Activated naive CD4-positive, alpha-beta T cell treated with anti-CD3 and anti-CD28 coated beads, Interleukin-2, amount 50 U/mL, for 72 hours (primary cell): ENCODE results near the gene OR2AT4. TPM values are rescaled to one million over a fixed set of nuclear protein-coding genes. Genes with fewer than 3 reads are reported as not detected.
A peak's percentile ranks its signal among the peaks of the same experiment; 100 is the strongest.
"Not testable (repeated sequence)": the region's sequence is repeated elsewhere in the genome, so short reads cannot be mapped to it uniquely, and the experiment has no call there.

Experiments used
- ATAC-seq, 2 donors: fragments of 150-1000 bp; cut with Tn5 transposase; 2 replicates each; pipeline ENCODE4 v1.10.0; 2021; ENCODE audit warnings: mild to moderate bottlenecking in 2 of 2, moderate library complexity in 2 of 2
- DNase-seq, 2 donors: peaks; one replicate each; pipeline ENCODE4 v3.0.0; 2021 to 2022; ENCODE audit warnings: low spot score in 2 of 2
- H3K27ac Mint-ChIP-seq, 2 donors: one replicate each; pipeline ENCODE4 v1.8.0; 2022; ENCODE audit warnings: mild to moderate bottlenecking in 2 of 2, mixed read lengths in 2 of 2
- H3K36me3 Mint-ChIP-seq, 2 donors: one replicate each; pipeline ENCODE4 v1.8.0; 2022; ENCODE audit warnings: mixed read lengths in 2 of 2
- H3K9me3 Mint-ChIP-seq, 2 donors: one replicate each; pipeline ENCODE4 v1.8.0; 2022; ENCODE audit warnings: mixed read lengths in 2 of 2
- total RNA-seq, 2 donors: library from RNA; stranded (reverse); gene quantifications; one replicate each; pipeline ENCODE4 v1.2.3, GENCODE V29; 2022

OR2AT4 gene
- total RNA-seq, 2 donors from 2014 or later = not detected

GRCh38 chr11:75050516-75050915 lies 46.2 kb downstream of the OR2AT4 start:
- peaks cover 11 to 14% of the 10 kb centered on the region in 2 donors for H3K9me3 Mint-ChIP-seq

DNA sequence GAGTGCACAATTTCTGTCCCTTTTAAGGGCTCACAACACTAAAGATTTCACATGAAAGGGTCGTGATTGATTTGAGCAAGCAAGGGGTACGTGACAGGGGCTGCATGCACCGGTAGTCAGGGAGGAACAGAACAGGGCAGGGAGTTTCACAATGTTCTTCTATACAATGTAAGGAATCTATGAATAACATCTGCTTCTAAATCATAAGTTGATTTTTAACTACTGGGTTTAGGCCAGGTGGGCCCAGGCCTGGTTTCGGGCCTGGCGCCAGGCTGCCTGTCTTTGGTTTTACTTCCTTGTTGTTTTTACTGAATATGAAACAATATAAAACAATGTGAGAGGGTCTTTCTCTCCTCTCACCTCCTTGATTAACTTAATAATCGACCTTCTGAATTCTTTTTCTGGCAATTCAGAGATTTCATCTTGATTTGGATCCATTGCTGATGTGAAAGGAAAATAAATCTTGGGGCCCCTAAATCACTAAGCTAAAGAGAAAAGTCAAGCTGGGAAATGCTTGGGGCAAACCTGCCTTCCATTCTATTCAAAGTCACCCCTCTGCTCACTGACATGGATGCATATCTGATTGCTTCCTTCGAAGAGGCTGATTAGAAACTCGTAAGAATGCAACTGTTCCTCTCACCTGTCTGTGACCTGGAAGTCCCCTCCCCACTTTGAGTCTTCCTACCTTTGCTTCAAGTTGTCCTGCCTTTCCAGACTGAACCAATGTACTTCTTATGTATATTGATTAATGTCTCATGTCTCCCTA lies 47.0 kb downstream of the OR2AT4 start:
- H3K36me3 Mint-ChIP-seq, ATAC-seq, DNase-seq, H3K27ac Mint-ChIP-seq: not testable (repeated sequence)
- H3K9me3 Mint-ChIP-seq = peaks cover 11 to 14% of the 10 kb centered on the region in 2 donors

More at GRCh38 chr11:75050516-75050915, 46.2 kb downstream of the OR2AT4 start:
- Mint-ChIP-seq H3K27ac (peak overlapping the region in 1 of 2 donors; percentile 26), H3K36me3 (peaks cover 5 to 6% of the 10 kb centered on the region in 2 donors)
- ATAC-seq (no peak), DNase-seq (no peak)

- no peak for DNase-seq
- no peak for ATAC-seq
- Mint-ChIP-seq H3K36me3 (no peaks in the 10 kb centered on the region), H3K9me3 (peaks cover 0 to under 1% of the 10 kb centered on the region in 2 donors), H3K27ac (no peak overlapping the region)
Observed at GRCh38 chr11:75047191-75047590, 49.5 kb downstream of the OR2AT4 start.

GRCh38 chr11:75046668-75047067 lies 50.0 kb downstream of the OR2AT4 start:
- not testable (repeated sequence) for ATAC-seq, H3K9me3 Mint-ChIP-seq, DNase-seq, H3K27ac Mint-ChIP-seq, H3K36me3 Mint-ChIP-seq

DNA sequence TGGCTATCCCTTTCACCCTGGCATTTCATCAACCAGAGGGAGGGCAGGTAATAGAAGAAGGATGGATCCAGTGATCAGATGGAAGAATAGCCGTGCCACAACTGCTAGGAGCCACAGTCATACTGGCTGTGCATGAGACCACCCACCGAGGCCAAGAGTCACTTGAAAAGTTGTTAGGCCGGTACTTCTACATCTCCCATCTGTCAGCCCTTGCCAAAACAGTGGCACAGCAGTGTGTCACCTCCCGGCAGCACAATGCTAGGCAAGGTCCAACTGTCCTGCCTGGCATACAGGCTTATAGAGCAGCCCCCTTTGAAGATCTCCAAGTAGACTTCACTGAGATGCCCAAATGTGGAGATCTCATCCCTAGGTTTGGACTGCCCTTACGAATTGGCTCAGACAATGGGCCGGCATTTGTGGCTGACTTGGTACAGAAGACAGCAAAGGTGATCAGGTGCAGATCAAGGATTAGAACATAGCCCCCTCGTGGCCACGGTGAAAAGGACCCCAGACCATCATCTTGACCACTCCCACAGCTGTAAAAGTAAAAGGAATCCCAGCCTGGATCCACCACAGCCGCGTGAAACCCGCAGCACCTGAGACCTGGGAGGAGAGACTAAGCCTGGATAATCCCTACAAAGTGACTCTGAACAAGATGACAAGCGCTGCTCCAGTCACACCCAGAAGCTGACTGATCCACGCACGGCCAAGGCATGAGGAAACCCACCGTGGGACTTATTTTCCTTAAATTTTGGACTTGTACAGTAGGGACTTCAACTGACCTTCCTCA lies 52.1 kb downstream of the OR2AT4 start:
- ATAC-seq, H3K27ac Mint-ChIP-seq, H3K9me3 Mint-ChIP-seq, DNase-seq: not testable (repeated sequence)
- H3K36me3 Mint-ChIP-seq = peaks cover 7 to 14% of the 10 kb centered on the region in 2 donors

DNA sequence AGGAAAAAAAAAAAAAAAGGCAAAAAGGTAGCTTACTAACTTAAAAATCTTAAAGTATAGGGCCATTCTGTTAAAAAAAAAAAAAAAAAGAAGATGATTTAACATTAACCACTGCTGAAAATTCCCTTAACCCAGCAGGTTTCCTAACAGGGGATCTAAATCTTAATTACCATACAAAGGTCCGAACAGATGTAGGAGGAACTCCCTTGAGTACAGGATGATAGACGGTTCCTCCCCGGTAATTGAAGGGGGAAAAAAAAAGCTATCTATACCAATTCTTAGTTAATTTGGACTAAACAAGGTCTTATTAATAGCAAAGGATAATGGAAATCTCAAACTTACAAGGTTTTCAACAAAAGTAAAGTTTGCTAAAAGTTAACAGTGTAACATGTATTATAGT lies 54.9 kb downstream of the OR2AT4 start:
- not testable (repeated sequence) for H3K9me3 Mint-ChIP-seq, DNase-seq, ATAC-seq, H3K27ac Mint-ChIP-seq
- H3K36me3 Mint-ChIP-seq = peaks cover 7 to 14% of the 10 kb centered on the region in 2 donors

GRCh38 chr11:75041263-75041662 lies 55.4 kb downstream of the OR2AT4 start:
- peaks cover 7% of the 10 kb centered on the region in 2 donors for H3K9me3 Mint-ChIP-seq
- ATAC-seq = no peak
- DNase-seq = no peak
- H3K36me3 Mint-ChIP-seq = peaks cover 7 to 14% of the 10 kb centered on the region in 2 donors
- H3K27ac Mint-ChIP-seq = no peak overlapping the region

DNA sequence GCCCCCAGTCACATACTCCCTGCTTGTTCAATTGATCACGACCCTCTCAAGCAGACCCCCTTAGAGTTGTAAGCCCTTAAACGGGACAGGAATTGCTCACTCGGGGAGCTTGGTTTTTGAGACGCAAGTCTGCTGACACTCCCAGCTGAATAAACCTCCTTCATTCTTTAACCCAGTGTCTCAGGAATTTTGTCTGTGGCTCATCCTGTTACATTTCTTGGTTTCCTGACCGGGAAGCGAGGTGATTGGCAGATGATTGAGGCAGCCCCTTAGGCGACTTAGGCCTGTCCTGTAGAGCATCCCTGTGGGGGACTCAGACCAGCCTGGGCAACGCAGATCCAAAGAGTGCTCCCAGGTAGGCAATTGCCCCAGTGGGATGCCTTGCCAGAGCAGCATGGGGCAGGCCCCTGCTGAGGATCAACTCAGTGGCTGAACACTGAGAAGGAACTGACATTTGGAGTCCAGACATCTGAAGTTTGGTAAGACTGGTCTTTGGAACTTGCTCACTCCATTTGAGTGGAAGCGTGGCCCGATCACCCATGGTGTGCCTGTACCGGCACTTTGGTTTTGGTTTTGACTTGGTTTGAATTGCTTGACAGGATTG lies 56.4 kb downstream of the OR2AT4 start:
- DNase-seq = no peak
- Mint-ChIP-seq H3K27ac (no peak overlapping the region), H3K9me3 (peaks cover 7% of the 10 kb centered on the region in 2 donors), H3K36me3 (peaks cover 7 to 14% of the 10 kb centered on the region in 2 donors)
- no peak for ATAC-seq

DNA sequence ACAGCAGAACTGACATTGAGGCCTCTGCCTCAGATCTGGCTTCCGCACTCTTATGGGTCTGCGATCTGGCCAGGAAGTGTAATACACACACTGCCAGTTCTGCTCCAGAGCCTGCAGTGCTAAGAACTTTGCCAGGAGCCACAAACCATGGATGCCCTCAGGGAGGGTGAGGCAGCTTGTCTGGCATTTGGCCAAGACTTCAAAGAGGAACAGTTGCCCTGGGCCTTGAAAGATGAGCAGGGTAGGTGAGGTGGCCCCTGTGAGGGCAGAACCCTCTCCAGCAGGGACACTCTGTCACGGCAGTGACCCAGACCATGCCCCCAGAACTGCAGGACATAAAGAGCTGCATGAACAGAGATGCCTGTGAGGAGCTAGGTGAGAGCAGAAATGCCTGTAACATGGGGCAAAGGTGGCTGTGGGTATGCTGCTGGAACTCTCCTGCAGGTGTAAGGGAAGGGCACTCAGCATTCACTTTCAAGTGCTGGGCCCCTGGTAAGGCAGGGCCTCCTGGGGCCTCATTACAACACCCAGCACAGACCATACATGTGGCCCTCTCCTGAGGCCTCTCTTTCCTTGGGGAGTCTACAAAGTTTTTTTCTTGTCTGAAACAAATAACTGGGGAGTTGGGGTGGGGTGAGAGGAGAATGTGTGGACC lies 60.6 kb downstream of the OR2AT4 start:
- peaks cover 6 to 13% of the 10 kb centered on the region in 2 donors for H3K36me3 Mint-ChIP-seq
- H3K27ac Mint-ChIP-seq = no peak overlapping the region
- ATAC-seq (no peak), DNase-seq (no peak)
- peaks cover 5% of the 10 kb centered on the region in 2 donors for H3K9me3 Mint-ChIP-seq

GRCh38 chr11:75035256-75035655 lies 61.4 kb downstream of the OR2AT4 start:
- no peak for ATAC-seq
- Mint-ChIP-seq H3K27ac (no peak overlapping the region), H3K36me3 (peaks cover 0 to 5% of the 10 kb centered on the region in 2 donors), H3K9me3 (no peaks in the 10 kb centered on the region)
- DNase-seq = no peak

DNA sequence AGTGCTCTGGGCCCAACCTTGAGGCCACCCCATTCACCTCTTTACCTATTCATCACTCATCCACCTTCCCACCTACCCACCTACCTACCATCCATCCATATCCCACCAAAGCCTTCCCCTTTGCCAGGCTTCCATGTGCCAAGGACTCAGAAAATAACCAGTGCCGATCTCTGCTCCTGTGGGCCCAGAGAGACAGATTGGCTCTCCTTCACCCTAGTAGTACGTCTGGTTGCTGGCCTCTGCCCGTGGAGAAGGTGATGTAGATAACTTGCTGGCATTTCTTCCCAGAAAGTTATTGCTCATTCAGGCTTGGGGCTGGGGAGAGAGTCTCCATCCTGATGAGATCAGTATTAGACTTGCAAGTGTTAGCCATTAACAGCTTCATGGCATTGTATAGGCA lies 62.8 kb downstream of the OR2AT4 start:
- ATAC-seq (no peak), DNase-seq (no peak)
- Mint-ChIP-seq H3K36me3 (no peaks in the 10 kb centered on the region), H3K9me3 (no peaks in the 10 kb centered on the region), H3K27ac (no peak overlapping the region)

DNA sequence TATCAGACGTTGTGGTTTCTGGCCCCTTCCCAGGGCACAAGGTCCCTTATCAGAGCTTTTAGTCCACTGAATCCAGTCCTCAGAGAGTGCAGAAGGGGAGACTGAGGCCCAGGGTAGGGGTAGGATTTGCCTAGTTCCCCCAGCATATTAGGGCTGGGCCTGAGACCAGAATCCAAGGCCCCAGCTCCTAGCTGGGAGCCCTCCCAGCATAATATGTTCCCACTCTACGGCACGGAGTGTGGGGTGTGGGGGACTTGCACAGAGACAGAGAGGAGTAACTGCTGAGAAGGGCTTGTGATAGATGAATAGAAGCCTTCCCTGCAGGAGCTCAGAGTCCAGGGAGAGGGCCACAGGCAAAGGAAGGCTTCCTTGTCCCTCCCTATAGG lies 64.1 kb downstream of the OR2AT4 start:
- H3K36me3 Mint-ChIP-seq = no peaks in the 10 kb centered on the region
- DNase-seq (no peak), ATAC-seq (no peak)
- H3K27ac Mint-ChIP-seq = no peak overlapping the region
- H3K9me3 Mint-ChIP-seq = no peaks in the 10 kb centered on the region

- peak; percentile 59 to 73 for DNase-seq
- H3K27ac Mint-ChIP-seq = no peak overlapping the region
- no peaks in the 10 kb centered on the region for H3K9me3 Mint-ChIP-seq
- peak; percentile 70 to 74 for ATAC-seq
- H3K36me3 Mint-ChIP-seq = no peaks in the 10 kb centered on the region
Observed at GRCh38 chr11:75031771-75032549, 64.7 kb downstream of the OR2AT4 start.
